ENCODE data around the gene DTL.

The DTL gene

GRCh38 chr1:212098771-212099170, 63.2 kb downstream of the DTL start:
- DNase-seq, result no peak

- no peak for DNase-seq
These were observed 65.7 kb downstream of the DTL start for GRCh38 chr1:212101251-212101650.

GRCh38 chr1:212101735-212102134, 66.2 kb downstream of the DTL start:
- DNase-seq, result no peak

- no peak for DNase-seq
These were observed 69.2 kb downstream of the DTL start for GRCh38 chr1:212104586-212105325.

- DNase-seq, result no peak
These were observed 70.8 kb downstream of the DTL start for GRCh38 chr1:212106286-212106792.

- DNase-seq, result no peak
These were observed 71.9 kb downstream of the DTL start for GRCh38 chr1:212107481-212107880.

GRCh38 chr1:212108187-212108586, 72.6 kb downstream of the DTL start:
- DNase-seq, result no peak

GRCh38 chr1:212108981-212109380, 73.4 kb downstream of the DTL start:
- no peak for DNase-seq

- DNase-seq, result no peak
These were observed 74.2 kb downstream of the DTL start for GRCh38 chr1:212109728-212110127.

GRCh38 chr1:212110617-212111016, 75.1 kb downstream of the DTL start:
- no peak for DNase-seq

- DNase-seq, result no peak
These were observed 76.0 kb downstream of the DTL start for GRCh38 chr1:212111536-212111935.

GRCh38 chr1:212113706-212114105, 78.2 kb downstream of the DTL start:
- no peak for DNase-seq

GRCh38 chr1:212118167-212118871, 82.8 kb downstream of the DTL start:
- DNase-seq, result no peak

- DNase-seq, result no peak
These were observed 83.3 kb downstream of the DTL start for GRCh38 chr1:212118872-212119260.

- no peak for DNase-seq
These were observed 83.9 kb downstream of the DTL start for GRCh38 chr1:212119397-212119837.

- no peak for DNase-seq
These were observed 84.3 kb downstream of the DTL start for GRCh38 chr1:212119863-212120262.

GRCh38 chr1:212121779-212122178, 86.2 kb downstream of the DTL start:
- DNase-seq, result no peak

- DNase-seq, result peak in 1 of 2 donors; percentile 25
These were observed 89.4 kb downstream of the DTL start for GRCh38 chr1:212124690-212125582.

- no peak for DNase-seq
These were observed 90.1 kb downstream of the DTL start for GRCh38 chr1:212125654-212126053.

GRCh38 chr1:212127221-212127620, 91.7 kb downstream of the DTL start:
- no peak for DNase-seq

- DNase-seq, result no peak
These were observed 94.2 kb downstream of the DTL start for GRCh38 chr1:212129781-212130180.

- DNase-seq, result no peak
These were observed 96.5 kb downstream of the DTL start for GRCh38 chr1:212132025-212132424.

- no peak for DNase-seq
These were observed 97.8 kb downstream of the DTL start for GRCh38 chr1:212133319-212133718.

All from CD4-positive, alpha-beta T cell treated with Interleukin-1 beta for 1 hour (primary cell).